ENCODE data around the gene GMCL1. TPM values are rescaled to one million over a fixed set of nuclear protein-coding genes. Genes with fewer than 3 reads are reported as not detected.
"Not testable (repeated sequence)": the region's sequence is repeated elsewhere in the genome, so short reads cannot be mapped to it uniquely, and the experiment has no call there.

Gene GMCL1
- total RNA-seq, 1 experiment from 2014 or later = 13.2 TPM

DNA sequence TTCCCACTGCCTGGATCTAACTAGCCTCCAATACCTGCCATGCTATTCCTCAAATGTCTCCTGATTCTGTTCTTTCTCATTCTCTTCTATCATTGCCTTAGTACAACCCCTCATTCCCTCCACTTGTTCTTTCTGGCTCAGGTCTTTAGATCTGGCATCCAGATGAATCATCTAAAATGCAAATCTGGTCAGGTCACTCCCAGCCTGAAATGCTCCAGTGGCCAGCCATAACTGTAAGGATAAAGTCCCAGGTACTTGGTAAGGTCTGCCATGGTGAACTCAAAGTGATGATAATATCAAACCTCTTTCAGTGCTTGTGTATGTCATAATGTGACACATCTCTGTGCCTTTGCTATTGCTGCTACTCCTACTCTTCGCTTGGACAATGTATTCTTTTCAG is 61.4 kb downstream of the GMCL1 start:
- Histone ChIP-seq H3K9me3 (ENCODE audit: control insufficient read depth, insufficient read depth, low read depth, low read length) (no peaks in the 10 kb centered on the region), H3K36me3 (ENCODE audit: control insufficient read depth, insufficient read depth, low read length) (no peaks in the 10 kb centered on the region), H3K27me3 (ENCODE audit: control insufficient read depth, insufficient read depth, low read length) (no peaks in the 10 kb centered on the region), H3K4me1 (ENCODE audit: control insufficient read depth, insufficient read depth, low read length) (peaks cover 10% of the 10 kb centered on the region; the same call in 1 of the 2 replicates), H3K27ac (ENCODE audit: low read length) (no peak overlapping the region), H3K4me3 (ENCODE audit: low read depth in 2 of 2, low read length in 2 of 2) (no peak overlapping the region)
- DNase-seq (ENCODE audit: low read depth, low spot score) (no peak), ATAC-seq (no peak)
- no TSS peak for BruUV-seq (replicated peaks)
- POLR2A ChIA-PET = no interaction called here
- in situ Hi-C loops (cut with HindIII; ENCODE audit: low pct_unique_long_range_greater_than_20kb, low sequenced_read_pairs) (no loop called here), intact Hi-C loops (cut with micrococcal nuclease; ENCODE audit: unreplicated experiment) (loop anchor here (10.0 kb wide), 1 partner anchor 166 kb away; no protein-coding TSS in a partner anchor)
- CTCF ChIA-PET = no interaction called here
- TF ChIP-seq POLR2AphosphoS5 (IDR thresholded peaks at IDR 0.05; ENCODE audit: low read depth, low read length) (no peak), TCF7L2 (IDR thresholded peaks at IDR 0.05; ENCODE audit: low read depth, low read length) (no peak)

DNA sequence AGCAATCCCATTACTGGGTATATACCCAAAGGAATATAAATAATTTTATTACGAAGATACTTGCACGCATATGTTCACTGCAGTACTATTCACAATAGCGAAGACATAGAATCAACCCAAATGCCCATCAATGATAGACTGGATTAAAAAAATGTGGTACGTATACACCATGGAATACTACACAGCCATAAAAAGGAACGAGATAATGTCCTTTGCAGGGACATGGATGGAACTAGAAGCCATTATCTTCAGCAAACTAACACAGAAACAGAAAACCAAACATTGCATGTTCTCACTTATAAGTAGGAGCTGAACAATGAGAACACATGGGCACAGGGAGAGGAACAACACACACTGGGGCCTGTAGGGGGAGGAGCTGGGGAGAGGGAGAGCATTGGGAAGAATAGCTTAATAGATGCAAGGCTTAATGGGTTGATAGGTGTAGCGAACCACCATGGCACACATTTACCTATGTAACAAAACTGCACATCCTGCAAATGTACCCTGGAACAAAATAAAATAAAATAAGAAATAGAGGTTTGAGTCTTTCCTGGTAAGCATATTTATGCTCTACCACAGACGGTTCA is 63.5 kb downstream of the GMCL1 start:
- H3K4me3 ChIP-seq (ENCODE audit: low read depth in 2 of 2, low read length in 2 of 2) = peak overlapping the region; percentile 85 to 88; a peak in 3 of 4 replicates

GRCh38 chr2:69893684-69894551 is 64.5 kb downstream of the GMCL1 start, which contains the start of gene SNRNP27:
Gene SNRNP27, plus strand, starts transcription at chr2:69893956. Its CDS starts 29 bp downstream, at chr2:69893985.
- intact Hi-C loops (cut with micrococcal nuclease; ENCODE audit: unreplicated experiment) (loop anchor here (10.0 kb wide), 1 partner anchor 169 kb away; no protein-coding TSS in a partner anchor), in situ Hi-C loops (cut with HindIII; ENCODE audit: low pct_unique_long_range_greater_than_20kb, low sequenced_read_pairs) (no loop called here)
- ATAC-seq = peak; percentile 95
- ChIA-PET POLR2A (interaction anchor here (0.6 to 1.5 kb wide), 4 partner anchors 13 to 228 kb away, joined by 3 to 4 read pairs (median 3); partner anchors contain the start of gene MXD1), CTCF (interaction anchor here (0.6 to 1.0 kb wide), 2 partner anchors 12 to 169 kb away, joined by 3 to 5 read pairs; no protein-coding TSS in a partner anchor)
- peak within 1 kb of the TSS; percentile 93 for H3K27ac ChIP-seq (ENCODE audit: low read length)
- BruUV-seq (replicated peaks) = TSS peak; percentile 84
- peaks cover 15% of the 10 kb centered on the region for H3K36me3 ChIP-seq (ENCODE audit: control insufficient read depth, insufficient read depth, low read length)
- peak; percentile 61 for DNase-seq (ENCODE audit: low read depth, low spot score)
- no peaks in the 10 kb centered on the region for H3K9me3 ChIP-seq (ENCODE audit: control insufficient read depth, insufficient read depth, low read depth, low read length)
- H3K4me1 ChIP-seq (ENCODE audit: control insufficient read depth, insufficient read depth, low read length) = peaks cover 10% of the 10 kb centered on the region; the same call in 1 of the 2 replicates
- peak within 1 kb of the TSS; percentile 85 to 88 for H3K4me3 ChIP-seq (ENCODE audit: low read depth in 2 of 2, low read length in 2 of 2)
- TF ChIP-seq, protein P1, sequence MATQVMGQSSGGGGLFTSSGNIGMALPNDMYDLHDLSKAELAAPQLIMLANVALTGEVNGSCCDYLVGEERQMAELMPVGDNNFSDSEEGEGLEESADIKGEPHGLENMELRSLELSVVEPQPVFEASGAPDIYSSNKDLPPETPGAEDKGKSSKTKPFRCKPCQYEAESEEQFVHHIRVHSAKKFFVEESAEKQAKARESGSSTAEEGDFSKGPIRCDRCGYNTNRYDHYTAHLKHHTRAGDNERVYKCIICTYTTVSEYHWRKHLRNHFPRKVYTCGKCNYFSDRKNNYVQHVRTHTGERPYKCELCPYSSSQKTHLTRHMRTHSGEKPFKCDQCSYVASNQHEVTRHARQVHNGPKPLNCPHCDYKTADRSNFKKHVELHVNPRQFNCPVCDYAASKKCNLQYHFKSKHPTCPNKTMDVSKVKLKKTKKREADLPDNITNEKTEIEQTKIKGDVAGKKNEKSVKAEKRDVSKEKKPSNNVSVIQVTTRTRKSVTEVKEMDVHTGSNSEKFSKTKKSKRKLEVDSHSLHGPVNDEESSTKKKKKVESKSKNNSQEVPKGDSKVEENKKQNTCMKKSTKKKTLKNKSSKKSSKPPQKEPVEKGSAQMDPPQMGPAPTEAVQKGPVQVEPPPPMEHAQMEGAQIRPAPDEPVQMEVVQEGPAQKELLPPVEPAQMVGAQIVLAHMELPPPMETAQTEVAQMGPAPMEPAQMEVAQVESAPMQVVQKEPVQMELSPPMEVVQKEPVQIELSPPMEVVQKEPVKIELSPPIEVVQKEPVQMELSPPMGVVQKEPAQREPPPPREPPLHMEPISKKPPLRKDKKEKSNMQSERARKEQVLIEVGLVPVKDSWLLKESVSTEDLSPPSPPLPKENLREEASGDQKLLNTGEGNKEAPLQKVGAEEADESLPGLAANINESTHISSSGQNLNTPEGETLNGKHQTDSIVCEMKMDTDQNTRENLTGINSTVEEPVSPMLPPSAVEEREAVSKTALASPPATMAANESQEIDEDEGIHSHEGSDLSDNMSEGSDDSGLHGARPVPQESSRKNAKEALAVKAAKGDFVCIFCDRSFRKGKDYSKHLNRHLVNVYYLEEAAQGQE (IDR thresholded peaks at IDR 0.05; ENCODE audit: insufficient read depth in 1 of 2, low read depth in 2 of 2, low read length in 1 of 2) = peak in 1 of 2 experiments; percentile 58; a peak in 1 of 4 replicates
- TF ChIP-seq, protein P2, sequence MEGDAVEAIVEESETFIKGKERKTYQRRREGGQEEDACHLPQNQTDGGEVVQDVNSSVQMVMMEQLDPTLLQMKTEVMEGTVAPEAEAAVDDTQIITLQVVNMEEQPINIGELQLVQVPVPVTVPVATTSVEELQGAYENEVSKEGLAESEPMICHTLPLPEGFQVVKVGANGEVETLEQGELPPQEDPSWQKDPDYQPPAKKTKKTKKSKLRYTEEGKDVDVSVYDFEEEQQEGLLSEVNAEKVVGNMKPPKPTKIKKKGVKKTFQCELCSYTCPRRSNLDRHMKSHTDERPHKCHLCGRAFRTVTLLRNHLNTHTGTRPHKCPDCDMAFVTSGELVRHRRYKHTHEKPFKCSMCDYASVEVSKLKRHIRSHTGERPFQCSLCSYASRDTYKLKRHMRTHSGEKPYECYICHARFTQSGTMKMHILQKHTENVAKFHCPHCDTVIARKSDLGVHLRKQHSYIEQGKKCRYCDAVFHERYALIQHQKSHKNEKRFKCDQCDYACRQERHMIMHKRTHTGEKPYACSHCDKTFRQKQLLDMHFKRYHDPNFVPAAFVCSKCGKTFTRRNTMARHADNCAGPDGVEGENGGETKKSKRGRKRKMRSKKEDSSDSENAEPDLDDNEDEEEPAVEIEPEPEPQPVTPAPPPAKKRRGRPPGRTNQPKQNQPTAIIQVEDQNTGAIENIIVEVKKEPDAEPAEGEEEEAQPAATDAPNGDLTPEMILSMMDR (IDR thresholded peaks at IDR 0.05) = no peak
- TF ChIP-seq SIN3A (IDR thresholded peaks at IDR 0.05; ENCODE audit: borderline replicate concordance, insufficient read depth, low read depth, low read length) (peak; percentile 68; the same call in 1 of the 2 replicates), TCF7L2 (IDR thresholded peaks at IDR 0.05; ENCODE audit: low read depth, low read length) (no peak), POLR2AphosphoS5 (IDR thresholded peaks at IDR 0.05; ENCODE audit: low read depth, low read length) (peak; percentile 86)
- no peaks in the 10 kb centered on the region for H3K27me3 ChIP-seq (ENCODE audit: control insufficient read depth, insufficient read depth, low read length)

More for the DNA sequence above, 63.5 kb downstream of the GMCL1 start:
- in situ Hi-C loops (cut with HindIII; ENCODE audit: low pct_unique_long_range_greater_than_20kb, low sequenced_read_pairs); H3K27me3 ChIP-seq (ENCODE audit: control insufficient read depth, insufficient read depth, low read length); DNase-seq (ENCODE audit: low read depth, low spot score); POLR2A ChIA-PET; ATAC-seq; H3K36me3 ChIP-seq (ENCODE audit: control insufficient read depth, insufficient read depth, low read length); BruUV-seq (replicated peaks); H3K9me3 ChIP-seq (ENCODE audit: control insufficient read depth, insufficient read depth, low read depth, low read length): not testable (repeated sequence)
- CTCF ChIA-PET = interaction anchor here (0.5 to 1.0 kb wide), 2 partner anchors 23 to 168 kb away, joined by 5 read pairs; no protein-coding TSS in a partner anchor
- H3K27ac ChIP-seq (ENCODE audit: low read length) = peak overlapping the region; percentile 93
- intact Hi-C loops (cut with micrococcal nuclease; ENCODE audit: unreplicated experiment) = loop anchor here (10.0 kb wide), 1 partner anchor 168 kb away; no protein-coding TSS in a partner anchor
- peaks cover 10% of the 10 kb centered on the region; the same call in 1 of the 2 replicates for H3K4me1 ChIP-seq (ENCODE audit: control insufficient read depth, insufficient read depth, low read length)

GRCh38 chr2:69894737-69895136 is 65.3 kb downstream of the GMCL1 start:
- Histone ChIP-seq H3K4me1 (ENCODE audit: control insufficient read depth, insufficient read depth, low read length) (peaks cover 10% of the 10 kb centered on the region; the same call in 1 of the 2 replicates), H3K36me3 (ENCODE audit: control insufficient read depth, insufficient read depth, low read length) (peaks cover 17% of the 10 kb centered on the region), H3K27ac (ENCODE audit: low read length) (peak overlapping the region; percentile 93), H3K4me3 (ENCODE audit: low read depth in 2 of 2, low read length in 2 of 2) (peak overlapping the region; percentile 85 to 88)
- in situ Hi-C loops (cut with HindIII; ENCODE audit: low pct_unique_long_range_greater_than_20kb, low sequenced_read_pairs); ATAC-seq; H3K27me3 ChIP-seq (ENCODE audit: control insufficient read depth, insufficient read depth, low read length); BruUV-seq (replicated peaks); DNase-seq (ENCODE audit: low read depth, low spot score); H3K9me3 ChIP-seq (ENCODE audit: control insufficient read depth, insufficient read depth, low read depth, low read length): not testable (repeated sequence)
- intact Hi-C loops (cut with micrococcal nuclease; ENCODE audit: unreplicated experiment) = loop anchor here (10.0 kb wide), 1 partner anchor 170 kb away; no protein-coding TSS in a partner anchor
- CTCF ChIA-PET = interaction anchor here (0.6 kb wide), 1 partner anchor 122 kb away, joined by 3 read pairs; no protein-coding TSS in a partner anchor
- POLR2A ChIA-PET = interaction anchor here (0.6 to 1.5 kb wide), 3 partner anchors 12 to 227 kb away, joined by 3 to 4 read pairs (median 3); partner anchors contain the start of gene MXD1

All from Panc1 (cell line).